PC-3 (cell line): ENCODE data around the gene CD4. TPM values are rescaled to one million over a fixed set of nuclear protein-coding genes. Genes with fewer than 3 reads are reported as not detected.

Source experiments
- ATAC-seq: fragments of 200-7000 bp; cut with Tn5 transposase; 2 replicates; pipeline ENCODE4 v1.9.1; 2020; ENCODE audit warnings: mild to moderate bottlenecking, moderate library complexity
- BruUV-seq: library from RNA; stranded (reverse); fragments of 400-500 nt; replicated peaks from 2 replicates; lab custom pipeline; 2021; lab: Mats Ljungman, UMichigan
- CTCF ChIA-PET: fragments of 300-600 bp; sonication (Branson Sonifier 250); formaldehyde crosslinking; loops from one replicate; lab custom pipeline; 2022; ENCODE audit warnings: antibody characterized with exemption; lab: Charles Lee
- POLR2A ChIA-PET: fragments of 300-600 bp; sonication (Branson Sonifier 250); formaldehyde crosslinking; loops from one replicate; lab custom pipeline; 2022; ENCODE audit warnings: antibody characterized with exemption; ENCODE audit not compliant: unreplicated experiment; lab: Charles Lee
- DNase-seq: peaks from one replicate; pipeline ENCODE4 v3.0.0-alpha.2; 2015
- H2AFZ ChIP-seq: fragments of 300-600 bp; sonication (generic); 2 replicates; pipeline ENCODE4 v1.6.0; 2016; ENCODE audit warnings: antibody characterized with exemption, low read length
- H3F3A ChIP-seq: fragments of 300-600 bp; sonication (generic); one replicate; pipeline ENCODE4 v1.6.0; 2017; ENCODE audit warnings: antibody characterized with exemption, low read length, control low read depth, mild to moderate bottlenecking; ENCODE audit not compliant: unreplicated experiment
- H3K27ac ChIP-seq: fragments of 300-600 bp; sonication (generic); 2 replicates; pipeline ENCODE4 v1.5.1; 2016; ENCODE audit warnings: mild to moderate bottlenecking, low read length
- H3K27me3 ChIP-seq: fragments of 300-600 bp; sonication (generic); 2 replicates; pipeline ENCODE4 v1.6.1; 2016; ENCODE audit warnings: low read length, mixed read lengths
- H3K36me3 ChIP-seq: fragments of 300-600 bp; sonication (generic); 2 replicates; pipeline ENCODE4 v1.6.1; 2016; ENCODE audit warnings: low read depth, mixed run types, low read length, mixed read lengths
- H3K4me1 ChIP-seq: fragments of 300-600 bp; sonication (generic); 2 replicates; pipeline ENCODE4 v1.5.1; 2016; ENCODE audit warnings: low read length; ENCODE audit not compliant: insufficient read depth
- H3K4me2 ChIP-seq: fragments of 300-600 bp; sonication (generic); 2 replicates; pipeline ENCODE4 v1.6.0; 2016; ENCODE audit warnings: low read length
- H3K4me3 ChIP-seq: fragments of 300-600 bp; sonication (generic); 2 replicates; pipeline ENCODE4 v1.5.1; 2016; ENCODE audit warnings: mild to moderate bottlenecking, low read length, mixed read lengths
- H3K79me2 ChIP-seq: fragments of 300-600 bp; sonication (generic); 2 replicates; pipeline ENCODE4 v1.6.1; 2017; ENCODE audit warnings: low read length, mixed read lengths
- H3K9ac ChIP-seq: fragments of 300-600 bp; sonication (generic); 2 replicates; pipeline ENCODE4 v1.6.0; 2016; ENCODE audit warnings: mild to moderate bottlenecking, low read length
- H3K9me2 ChIP-seq: fragments of 300-600 bp; sonication (generic); replicated peaks from 2 replicates; pipeline ENCODE4 v1.6.1; 2016; ENCODE audit warnings: mixed run types, low read length, mixed read lengths
- H3K9me3 ChIP-seq: fragments of 300-600 bp; sonication (generic); 2 replicates; pipeline ENCODE4 v1.6.1; 2016; ENCODE audit warnings: low read length, mixed read lengths
- H4K20me1 ChIP-seq: fragments of 300-600 bp; sonication (generic); 2 replicates; pipeline ENCODE4 v1.6.1; 2016; ENCODE audit warnings: low read length, mixed read lengths
- EZH2 ChIP-seq: fragments of 300-600 bp; sonication (generic); IDR thresholded peaks from one replicate; pipeline ENCODE4 v1.6.1; 2017; ENCODE audit warnings: antibody characterized with exemption, mild to moderate bottlenecking, low read length; ENCODE audit not compliant: unreplicated experiment
- EZH2phosphoT487 ChIP-seq: fragments of 300-600 bp; sonication (generic); IDR thresholded peaks from 2 replicates; pipeline ENCODE4 v1.6.1; 2018; ENCODE audit warnings: mild to moderate bottlenecking, antibody characterized with exemption, low read length, borderline replicate concordance
- intact Hi-C: fragments of 100-400 bp; cut with micrococcal nuclease; formaldehyde crosslinking; loops from 2 replicates; pipeline ENCODE4 v1.9.0; 2023
- total RNA-seq: library from RNA; depleted of rRNA; stranded (reverse); fragments of >200 nt; gene quantifications from 2 replicates; pipeline ENCODE4 v1.2.3, GENCODE V29; 2014
- TF ChIP-seq, protein P1 (sequence below): fragments of 300-600 bp; sonication (generic); conservative IDR thresholded peaks from 2 replicates; pipeline ENCODE4 v1.5.1; 2017; ENCODE audit warnings: antibody characterized with exemption, low read depth, mild to moderate bottlenecking, low read length

The CD4 gene
- total RNA-seq, 1 experiment from 2014 or later: not detected

DNA sequence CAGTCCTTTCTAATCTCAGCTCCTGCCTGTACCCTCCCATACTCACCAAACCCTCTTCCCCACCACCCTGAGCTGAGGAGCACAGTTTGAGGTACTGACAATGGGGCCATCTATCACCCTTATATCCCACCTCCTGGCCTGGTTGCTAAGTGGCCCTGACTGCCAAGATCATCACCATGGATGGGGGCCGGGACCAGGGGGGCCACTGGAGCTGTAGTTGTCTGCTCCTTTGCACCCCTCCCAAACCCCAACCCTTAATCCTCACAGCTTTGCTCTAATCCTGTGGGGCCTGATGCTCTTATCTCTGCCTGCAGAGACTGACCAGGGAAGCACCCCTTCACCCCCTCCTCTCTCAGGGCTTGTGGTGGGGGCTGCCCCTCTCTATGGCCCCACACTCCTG, 51.0 kb downstream of the CD4 start:
- H3K4me2 ChIP-seq: no peak overlapping the region
- DNase-seq: no peak
- TF ChIP-seq, protein P1, sequence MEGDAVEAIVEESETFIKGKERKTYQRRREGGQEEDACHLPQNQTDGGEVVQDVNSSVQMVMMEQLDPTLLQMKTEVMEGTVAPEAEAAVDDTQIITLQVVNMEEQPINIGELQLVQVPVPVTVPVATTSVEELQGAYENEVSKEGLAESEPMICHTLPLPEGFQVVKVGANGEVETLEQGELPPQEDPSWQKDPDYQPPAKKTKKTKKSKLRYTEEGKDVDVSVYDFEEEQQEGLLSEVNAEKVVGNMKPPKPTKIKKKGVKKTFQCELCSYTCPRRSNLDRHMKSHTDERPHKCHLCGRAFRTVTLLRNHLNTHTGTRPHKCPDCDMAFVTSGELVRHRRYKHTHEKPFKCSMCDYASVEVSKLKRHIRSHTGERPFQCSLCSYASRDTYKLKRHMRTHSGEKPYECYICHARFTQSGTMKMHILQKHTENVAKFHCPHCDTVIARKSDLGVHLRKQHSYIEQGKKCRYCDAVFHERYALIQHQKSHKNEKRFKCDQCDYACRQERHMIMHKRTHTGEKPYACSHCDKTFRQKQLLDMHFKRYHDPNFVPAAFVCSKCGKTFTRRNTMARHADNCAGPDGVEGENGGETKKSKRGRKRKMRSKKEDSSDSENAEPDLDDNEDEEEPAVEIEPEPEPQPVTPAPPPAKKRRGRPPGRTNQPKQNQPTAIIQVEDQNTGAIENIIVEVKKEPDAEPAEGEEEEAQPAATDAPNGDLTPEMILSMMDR: no peak
- no peak for TF ChIP-seq EZH2phosphoT487
- no peak for TF ChIP-seq EZH2
- H2AFZ ChIP-seq: no peak overlapping the region
- H3K79me2 ChIP-seq: no peaks in the 10 kb centered on the region
- ChIA-PET CTCF (no interaction called here), POLR2A (no interaction called here)
- no peak overlapping the region for H3K27ac ChIP-seq
- ATAC-seq: no peak
- no peak overlapping the region for H3K9ac ChIP-seq
- no peak overlapping the region for H3K4me3 ChIP-seq
- no peaks in the 10 kb centered on the region for H3K27me3 ChIP-seq
- no peaks in the 10 kb centered on the region for H3K9me3 ChIP-seq
- no peaks in the 10 kb centered on the region for H4K20me1 ChIP-seq
- no peaks in the 10 kb centered on the region for H3F3A ChIP-seq
- BruUV-seq: no TSS peak
- H3K36me3 ChIP-seq: no peaks in the 10 kb centered on the region
- intact Hi-C loops: no loop called here
- no peaks in the 10 kb centered on the region for H3K9me2 ChIP-seq
- H3K4me1 ChIP-seq: no peaks in the 10 kb centered on the region

DNA sequence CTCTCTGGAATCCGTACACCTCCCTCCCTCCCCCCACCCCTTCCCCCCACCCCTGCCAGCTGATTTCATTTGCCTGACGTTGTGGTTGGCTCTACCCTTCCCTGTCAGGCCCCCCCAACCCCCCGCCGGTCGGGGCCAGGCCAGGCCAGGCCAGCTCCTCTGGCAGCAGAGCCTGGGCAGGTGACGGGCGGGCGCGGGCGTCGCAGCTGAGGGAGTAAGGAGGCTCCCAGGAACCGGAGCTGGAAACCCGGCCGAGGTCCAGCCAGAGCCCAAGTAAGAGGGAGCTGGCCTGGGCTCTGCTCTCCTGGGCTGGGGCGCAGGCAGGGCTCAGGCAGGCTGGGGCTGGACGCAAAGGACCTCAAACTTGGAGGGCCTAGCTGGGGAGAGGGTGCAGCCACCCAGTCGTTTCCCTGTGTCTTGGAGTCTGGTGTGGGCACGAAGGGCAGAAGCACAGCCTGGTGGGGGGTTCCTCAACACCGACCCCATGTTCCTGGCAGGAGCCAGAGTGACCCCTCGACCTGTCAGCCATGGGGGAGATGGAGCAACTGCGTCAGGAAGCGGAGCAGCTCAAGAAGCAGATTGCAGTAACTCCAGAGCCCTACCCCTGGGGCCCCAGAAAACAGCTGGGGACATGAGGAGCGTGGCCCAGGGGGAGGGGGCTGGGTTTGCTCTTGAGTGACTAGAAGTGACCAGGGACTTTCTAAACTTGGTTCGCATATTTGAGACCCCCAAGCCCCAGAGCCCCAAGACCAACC, 51.6 kb downstream of the CD4 start, which contains the start of gene GNB3:
GNB3 (plus strand) TSS at position 165 of the 755 bp plus-strand sequence; CDS start at position 528, 363 bp downstream.
- ChIA-PET CTCF (no interaction called here), POLR2A (no interaction called here)
- Histone ChIP-seq H3K27me3 (no peaks in the 10 kb centered on the region), H2AFZ (no peak within 1 kb of the TSS), H3K79me2 (no peaks in the 10 kb centered on the region), H3K9ac (no peak within 1 kb of the TSS), H3K9me2 (no peaks in the 10 kb centered on the region), H3K36me3 (no peaks in the 10 kb centered on the region), H3K4me3 (no peak within 1 kb of the TSS), H3K4me1 (no peaks in the 10 kb centered on the region), H3K27ac (no peak within 1 kb of the TSS), H3F3A (no peaks in the 10 kb centered on the region), H3K9me3 (no peaks in the 10 kb centered on the region), H4K20me1 (no peaks in the 10 kb centered on the region), H3K4me2 (no peak within 1 kb of the TSS)
- no peak for DNase-seq
- intact Hi-C loops: no loop called here
- BruUV-seq: no TSS peak
- ATAC-seq: no peak
- no peak for TF ChIP-seq EZH2
- no peak for TF ChIP-seq EZH2phosphoT487

DNA sequence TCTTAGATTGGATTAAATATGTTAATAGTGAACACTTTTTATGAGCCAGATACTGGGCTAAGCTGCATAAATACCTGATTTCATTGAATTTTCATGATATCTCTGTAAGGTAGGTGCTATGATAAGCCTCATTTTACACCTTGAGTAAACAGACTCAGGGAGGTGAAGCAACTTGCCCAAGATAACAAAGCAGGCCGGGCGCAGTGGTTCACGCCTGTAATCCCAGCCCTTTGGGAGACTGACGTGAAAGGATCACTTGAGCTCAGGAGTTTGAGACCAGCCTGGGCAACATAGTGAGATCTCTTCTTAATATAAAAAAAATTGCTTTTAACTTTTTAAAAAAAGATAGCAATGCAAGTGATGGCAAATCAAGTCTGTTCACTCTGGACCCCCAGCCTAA, 52.7 kb downstream of the CD4 start:
- POLR2A ChIA-PET: no interaction called here
- no TSS peak for BruUV-seq
- ATAC-seq: no peak
- H3F3A ChIP-seq: no peaks in the 10 kb centered on the region
- no peaks in the 10 kb centered on the region for H3K9me3 ChIP-seq
- no peak overlapping the region for H3K4me2 ChIP-seq
- no peaks in the 10 kb centered on the region for H3K36me3 ChIP-seq
- CTCF ChIA-PET: no interaction called here
- no peaks in the 10 kb centered on the region for H4K20me1 ChIP-seq
- H3K9me2 ChIP-seq: no peaks in the 10 kb centered on the region
- H3K4me3 ChIP-seq: no peak overlapping the region
- intact Hi-C loops: no loop called here
- no peaks in the 10 kb centered on the region for H3K79me2 ChIP-seq
- no peak overlapping the region for H3K9ac ChIP-seq
- TF ChIP-seq EZH2phosphoT487: no peak
- TF ChIP-seq EZH2: no peak
- TF ChIP-seq, protein P1: no peak
- no peaks in the 10 kb centered on the region for H3K4me1 ChIP-seq
- H2AFZ ChIP-seq: no peak overlapping the region
- no peaks in the 10 kb centered on the region for H3K27me3 ChIP-seq
- H3K27ac ChIP-seq: no peak overlapping the region
- DNase-seq: no peak
